MM.1S (cell line): ENCODE data around the gene COL5A2.

Experiments
- DNase-seq: peaks from one replicate; pipeline ENCODE4 v3.0.0-alpha.2; 2015
- H2AFZ ChIP-seq: fragments of 300-600 bp; sonication (generic); 2 replicates; pipeline ENCODE4 v1.6.0; 2016; ENCODE audit warnings: antibody characterized with exemption, low read length
- H3F3A ChIP-seq: fragments of 300-600 bp; sonication (generic); 2 replicates; pipeline ENCODE4 v1.6.1; 2016; ENCODE audit warnings: mild to moderate bottlenecking, antibody characterized with exemption, low read length, moderate library complexity, mixed read lengths; ENCODE audit not compliant: insufficient read depth
- H3K27ac ChIP-seq: fragments of 300-600 bp; sonication (generic); 2 replicates; pipeline ENCODE4 v1.5.1; 2016; ENCODE audit warnings: mild to moderate bottlenecking, low read length
- H3K27me3 ChIP-seq: fragments of 300-600 bp; sonication (generic); replicated peaks from 2 replicates; pipeline ENCODE4 v1.6.0; 2016; ENCODE audit warnings: low read length; ENCODE audit not compliant: insufficient read depth
- H3K36me3 ChIP-seq: fragments of 300-600 bp; sonication (generic); replicated peaks from 2 replicates; pipeline ENCODE4 v1.6.1; 2016; ENCODE audit warnings: mild to moderate bottlenecking, low read length, mixed read lengths; ENCODE audit not compliant: insufficient read depth
- H3K4me1 ChIP-seq: fragments of 300-600 bp; sonication (generic); 2 replicates; pipeline ENCODE4 v1.6.1; 2016; ENCODE audit warnings: low read length, mixed read lengths
- H3K4me2 ChIP-seq: fragments of 300-600 bp; sonication (generic); 2 replicates; pipeline ENCODE4 v1.6.0; 2016; ENCODE audit warnings: low read depth, low read length
- H3K4me3 ChIP-seq: fragments of 300-600 bp; sonication (generic); 2 replicates; pipeline ENCODE4 v1.5.1; 2016; ENCODE audit warnings: low read length, mixed read lengths
- H3K79me2 ChIP-seq: fragments of 300-600 bp; sonication (generic); 2 replicates; pipeline ENCODE4 v1.6.1; 2016; ENCODE audit warnings: mixed run types, low read length, mixed read lengths
- H3K9ac ChIP-seq: fragments of 300-600 bp; sonication (generic); 2 replicates; pipeline ENCODE4 v1.6.1; 2016; ENCODE audit warnings: low read length, mixed read lengths
- H3K9me2 ChIP-seq: fragments of 300-600 bp; sonication (generic); replicated peaks from 2 replicates; pipeline ENCODE4 v1.6.1; 2016; ENCODE audit warnings: mild to moderate bottlenecking, low read length, mixed read lengths; ENCODE audit not compliant: insufficient read depth
- H3K9me3 ChIP-seq: fragments of 300-600 bp; sonication (generic); replicated peaks from 2 replicates; pipeline ENCODE4 v1.6.1; 2016; ENCODE audit warnings: mild to moderate bottlenecking, low read length, mixed read lengths; ENCODE audit not compliant: insufficient read depth
- H4K20me1 ChIP-seq: fragments of 300-600 bp; sonication (generic); 2 replicates; pipeline ENCODE4 v1.6.1; 2016; ENCODE audit warnings: mild to moderate bottlenecking, low read length, moderate library complexity, mixed read lengths; ENCODE audit not compliant: insufficient read depth
- CTCF ChIP-seq: fragments of 300-600 bp; sonication (generic); IDR thresholded peaks from 2 replicates; pipeline ENCODE4 v1.5.1; 2016; ENCODE audit warnings: antibody characterized with exemption, low read length, mixed read lengths
- EZH2 ChIP-seq: fragments of 300-600 bp; sonication (generic); optimal IDR thresholded peaks from 2 replicates; pipeline ENCODE3; 2017; ENCODE audit warnings: low read depth, mild to moderate bottlenecking, antibody characterized with exemption, low read length, mixed read lengths
- EZH2phosphoT487 ChIP-seq: fragments of 300-600 bp; sonication (generic); IDR thresholded peaks from 2 replicates; pipeline ENCODE4 v1.6.1; 2018; ENCODE audit warnings: antibody characterized with exemption, low read length

Gene COL5A2

GRCh38 chr2:189000221-189000620 lies 179.3 kb downstream of the COL5A2 start:
- no peak overlapping the region for H2AFZ ChIP-seq
- no peak for DNase-seq

GRCh38 chr2:188997263-188997662 lies 182.3 kb downstream of the COL5A2 start:
- no peak overlapping the region for H3K4me2 ChIP-seq
- TF ChIP-seq EZH2phosphoT487 (no peak), EZH2 (no peak), CTCF (no peak)
- H3K9me3 ChIP-seq = no peaks in the 10 kb centered on the region
- no peaks in the 10 kb centered on the region for H3F3A ChIP-seq
- H3K36me3 ChIP-seq = no peaks in the 10 kb centered on the region
- no peak overlapping the region for H3K9ac ChIP-seq
- DNase-seq = no peak
- no peaks in the 10 kb centered on the region for H3K4me1 ChIP-seq
- H3K9me2 ChIP-seq = no peaks in the 10 kb centered on the region
- no peaks in the 10 kb centered on the region for H3K79me2 ChIP-seq
- no peak overlapping the region for H3K4me3 ChIP-seq
- no peaks in the 10 kb centered on the region for H3K27me3 ChIP-seq
- no peaks in the 10 kb centered on the region for H4K20me1 ChIP-seq
- H2AFZ ChIP-seq = no peak overlapping the region
- H3K27ac ChIP-seq = no peak overlapping the region

More at GRCh38 chr2:189000221-189000620, 179.3 kb downstream of the COL5A2 start:
- Histone ChIP-seq H3K9me2 (no peaks in the 10 kb centered on the region), H3K4me1 (no peaks in the 10 kb centered on the region), H3K4me2 (no peak overlapping the region), H3K4me3 (no peak overlapping the region), H3K9ac (no peak overlapping the region), H3K9me3 (no peaks in the 10 kb centered on the region), H3F3A (no peaks in the 10 kb centered on the region), H3K79me2 (no peaks in the 10 kb centered on the region), H3K27ac (no peak overlapping the region), H3K36me3 (no peaks in the 10 kb centered on the region), H4K20me1 (no peaks in the 10 kb centered on the region), H3K27me3 (no peaks in the 10 kb centered on the region)
- TF ChIP-seq EZH2 (no peak), CTCF (no peak), EZH2phosphoT487 (no peak)

- no peak for TF ChIP-seq EZH2phosphoT487
- TF ChIP-seq EZH2 = no peak
- TF ChIP-seq CTCF = no peak
- Histone ChIP-seq H3F3A (no peaks in the 10 kb centered on the region), H3K9ac (no peak overlapping the region), H3K4me1 (no peaks in the 10 kb centered on the region), H4K20me1 (no peaks in the 10 kb centered on the region), H3K4me2 (no peak overlapping the region), H3K4me3 (no peak overlapping the region), H3K9me2 (no peaks in the 10 kb centered on the region), H3K27me3 (no peaks in the 10 kb centered on the region), H3K79me2 (no peaks in the 10 kb centered on the region), H3K27ac (no peak overlapping the region), H2AFZ (no peak overlapping the region), H3K36me3 (no peaks in the 10 kb centered on the region), H3K9me3 (no peaks in the 10 kb centered on the region)
- DNase-seq = no peak
Observed at GRCh38 chr2:188993247-188993646, 186.3 kb downstream of the COL5A2 start.

- Histone ChIP-seq H2AFZ (no peak overlapping the region), H3K4me1 (no peaks in the 10 kb centered on the region), H3K4me2 (no peak overlapping the region), H3K9ac (no peak overlapping the region), H3K79me2 (no peaks in the 10 kb centered on the region), H3F3A (no peaks in the 10 kb centered on the region), H3K9me2 (no peaks in the 10 kb centered on the region), H4K20me1 (no peaks in the 10 kb centered on the region), H3K36me3 (no peaks in the 10 kb centered on the region), H3K27me3 (no peaks in the 10 kb centered on the region), H3K4me3 (no peak overlapping the region), H3K27ac (no peak overlapping the region), H3K9me3 (no peaks in the 10 kb centered on the region)
- TF ChIP-seq EZH2phosphoT487 (no peak), EZH2 (no peak), CTCF (no peak)
- no peak for DNase-seq
Observed at GRCh38 chr2:188986839-188987238, 192.7 kb downstream of the COL5A2 start.
